Lung (tissue), 12 donors: ENCODE measurements around the gene HOXD13. TPM values are rescaled to one million over a fixed set of nuclear protein-coding genes. Genes with fewer than 3 reads are reported as not detected.
A peak's percentile ranks its signal among the peaks of the same experiment; 100 is the strongest.

Experiments
- ATAC-seq: fragments of 200-7000 bp; cut with Tn5 transposase; one replicate; pipeline ENCODE4 v1.9.1; 2020; ENCODE audit warnings: moderate number of reproducible peaks; ENCODE audit not compliant: insufficient read depth, low FRiP score
- DNase-seq, 3 donors: peaks; one replicate each; pipeline ENCODE4 v3.0.0-alpha.2; 2013 to 2017
- H3K27ac ChIP-seq, 2 donors: one replicate each; pipeline ENCODE4 v1.5.1; 2013; ENCODE audit warnings: mild to moderate bottlenecking in 2 of 2, moderate library complexity in 2 of 2, control low read depth in 1 of 2, inconsistent platforms in 1 of 2, low read depth in 1 of 2, low read length in 1 of 2
- H3K27me3 ChIP-seq, 3 donors: one replicate each; pipeline ENCODE4 v1.5.1; 2013; ENCODE audit warnings: low read length in 2 of 3; ENCODE audit not compliant: control insufficient read depth in 3 of 3, insufficient read depth in 3 of 3
- H3K36me3 ChIP-seq, 4 donors: one replicate each; pipeline ENCODE4 v1.5.1; 2013; ENCODE audit warnings: low read length in 4 of 4, mild to moderate bottlenecking in 1 of 4, moderate library complexity in 1 of 4; ENCODE audit not compliant: control insufficient read depth in 4 of 4, insufficient read depth in 4 of 4
- H3K4me1 ChIP-seq, 5 donors: one replicate each; pipeline ENCODE4 v1.5.1; 2013; ENCODE audit warnings: low read length in 5 of 5, mild to moderate bottlenecking in 2 of 5, moderate library complexity in 1 of 5; ENCODE audit not compliant: control insufficient read depth in 5 of 5, insufficient read depth in 5 of 5
- H3K4me3 ChIP-seq: one replicate; pipeline ENCODE4 v1.5.1; 2013; ENCODE audit warnings: mild to moderate bottlenecking, control low read depth, moderate library complexity
- H3K9ac ChIP-seq, 2 donors: one replicate each; pipeline ENCODE4 v1.5.1; 2013; ENCODE audit warnings: low read length in 2 of 2, control low read depth in 1 of 2; ENCODE audit not compliant: insufficient read depth in 1 of 2
- H3K9me3 ChIP-seq, 4 donors: one replicate each; pipeline ENCODE4 v1.5.1; 2013; ENCODE audit warnings: low read length in 3 of 4, mild to moderate bottlenecking in 1 of 4, moderate library complexity in 1 of 4; ENCODE audit not compliant: control insufficient read depth in 4 of 4, insufficient read depth in 3 of 4
- WGBS, 2 donors: extraction: QIAGEN DNeasy Blood & Tissue Kit; methylation state at CpG; one replicate each; pipeline ENCODE4 v1.1.7; 2013; 5-methylcytosine and 5-hydroxymethylcytosine counted together
- polyA plus RNA-seq, 2 donors: library from polyadenylated mRNA; stranded (reverse); fragments of 200-250 nt; gene quantifications; one replicate each; pipeline ENCODE4 v1.2.1, GENCODE V29; 2013
- total RNA-seq, 2 donors: library from RNA; depleted of rRNA in 1 of 2; stranded (reverse); fragments of >200 nt in 1 of 2; gene quantifications; one replicate each; pipeline ENCODE4 v1.2.1, GENCODE V29; 2014 to 2021
- TF ChIP-seq, protein P1 (sequence below): IDR thresholded peaks from 2 replicates; pipeline ENCODE4 v1.5.1; 2012; ENCODE audit warnings: mild to moderate bottlenecking; ENCODE audit errors: control extremely low read depth, extremely low read depth
- donor health status: control.
- donor health status: control.
- donor health status: Bipolar disorder and iron deficiency.
- donor health status: healthy.
- donor health status: DM: yes; HTN: yes; CAD: no.

The HOXD13 gene
- total and polyA plus RNA-seq, 4 donors = not detected

DNA sequence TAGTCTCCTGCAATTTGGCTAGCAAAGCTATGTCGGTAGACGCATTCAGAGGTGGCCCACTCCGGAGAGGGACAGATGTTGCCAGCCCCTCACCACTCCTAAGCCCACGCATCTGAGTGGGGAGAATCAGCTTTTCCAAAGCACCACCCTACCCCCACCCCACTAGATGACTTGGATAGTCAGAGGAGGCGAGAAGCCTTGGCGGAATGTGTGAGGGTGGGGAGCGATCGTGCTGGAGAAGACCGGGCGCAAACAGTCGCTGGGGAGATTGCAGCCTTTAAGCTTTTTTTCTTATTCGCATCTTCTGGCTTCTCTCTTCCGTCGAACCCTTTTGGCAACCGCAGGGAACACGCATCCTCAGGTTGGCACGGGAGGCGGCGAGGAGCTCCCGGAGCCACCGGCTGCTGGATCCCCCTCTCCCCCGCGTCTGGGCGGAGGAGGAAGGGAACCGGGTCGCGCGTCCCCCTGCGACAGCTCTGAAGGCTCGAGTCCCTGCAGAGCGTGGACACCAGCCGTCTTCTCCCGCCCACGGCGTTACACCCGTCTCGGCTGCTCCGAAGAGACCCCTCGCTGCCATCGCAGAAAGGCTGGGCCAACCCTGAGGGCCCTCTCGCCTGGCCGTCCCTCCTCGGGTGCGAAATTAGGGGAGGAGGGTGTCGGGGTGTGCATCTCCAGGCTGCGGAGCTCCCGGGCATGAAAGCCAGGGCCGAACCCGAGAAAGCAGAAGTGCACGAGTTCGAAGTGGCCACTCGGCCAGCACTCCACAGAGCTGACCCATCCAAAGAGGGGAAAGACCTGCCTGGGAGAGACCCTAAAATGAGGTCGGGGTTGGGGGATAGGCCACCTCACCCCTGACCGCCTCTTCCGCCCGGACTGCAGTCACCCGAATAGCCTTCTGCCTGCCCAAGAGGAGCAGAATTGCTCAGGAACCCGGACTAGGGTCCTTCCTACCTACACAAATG is 20.9 kb upstream of the HOXD13 start:
- TF ChIP-seq, protein P1, sequence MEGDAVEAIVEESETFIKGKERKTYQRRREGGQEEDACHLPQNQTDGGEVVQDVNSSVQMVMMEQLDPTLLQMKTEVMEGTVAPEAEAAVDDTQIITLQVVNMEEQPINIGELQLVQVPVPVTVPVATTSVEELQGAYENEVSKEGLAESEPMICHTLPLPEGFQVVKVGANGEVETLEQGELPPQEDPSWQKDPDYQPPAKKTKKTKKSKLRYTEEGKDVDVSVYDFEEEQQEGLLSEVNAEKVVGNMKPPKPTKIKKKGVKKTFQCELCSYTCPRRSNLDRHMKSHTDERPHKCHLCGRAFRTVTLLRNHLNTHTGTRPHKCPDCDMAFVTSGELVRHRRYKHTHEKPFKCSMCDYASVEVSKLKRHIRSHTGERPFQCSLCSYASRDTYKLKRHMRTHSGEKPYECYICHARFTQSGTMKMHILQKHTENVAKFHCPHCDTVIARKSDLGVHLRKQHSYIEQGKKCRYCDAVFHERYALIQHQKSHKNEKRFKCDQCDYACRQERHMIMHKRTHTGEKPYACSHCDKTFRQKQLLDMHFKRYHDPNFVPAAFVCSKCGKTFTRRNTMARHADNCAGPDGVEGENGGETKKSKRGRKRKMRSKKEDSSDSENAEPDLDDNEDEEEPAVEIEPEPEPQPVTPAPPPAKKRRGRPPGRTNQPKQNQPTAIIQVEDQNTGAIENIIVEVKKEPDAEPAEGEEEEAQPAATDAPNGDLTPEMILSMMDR = no peak
- Histone ChIP-seq H3K36me3 (no peaks in the 10 kb centered on the region), H3K4me3 (no peak overlapping the region), H3K4me1 (peaks cover 0 to 22% (median 0%) of the 10 kb centered on the region in 5 donors), H3K9ac (no peak overlapping the region), H3K9me3 (peaks cover 0 to 28% (median 0%) of the 10 kb centered on the region in 4 donors), H3K27me3 (peaks cover 27 to 100% (median 94%) of the 10 kb centered on the region in 3 donors), H3K27ac (no peak overlapping the region)
- WGBS, 2 donors = 9% methylated on average over 52 to 58 of the region's 58 CpGs
- DNase-seq (no peak), ATAC-seq (no peak)

DNA sequence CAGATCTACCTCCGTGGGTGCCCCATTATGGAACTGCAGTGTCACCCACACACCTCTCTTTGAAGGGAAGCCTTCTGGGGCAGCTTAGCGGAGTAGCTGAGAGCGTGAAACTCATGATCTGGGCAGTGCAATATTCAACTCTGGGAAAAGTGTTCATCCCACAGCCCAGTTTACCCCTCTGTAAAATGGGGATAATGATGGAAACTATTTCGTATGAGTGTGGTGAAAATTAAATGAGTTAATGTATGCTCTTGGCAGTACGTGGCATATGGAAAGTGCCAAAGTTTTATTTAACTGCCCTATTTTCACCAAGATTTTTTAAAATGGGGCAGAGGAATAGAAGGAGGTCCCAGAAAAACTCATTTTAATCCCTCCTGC is 20.2 kb upstream of the HOXD13 start:
- H3K9ac ChIP-seq = no peak overlapping the region
- TF ChIP-seq, protein P1 = no peak
- ATAC-seq (no peak), DNase-seq (no peak)
- no peak overlapping the region for H3K27ac ChIP-seq
- H3K9me3 ChIP-seq = peaks cover 0 to 26% (median 0%) of the 10 kb centered on the region in 4 donors
- peaks cover 0 to 17% (median 0%) of the 10 kb centered on the region in 5 donors for H3K4me1 ChIP-seq
- no peaks in the 10 kb centered on the region for H3K36me3 ChIP-seq
- no peak overlapping the region for H3K4me3 ChIP-seq
- 27 to 28% methylated on average over 5 of the region's 5 CpGs for WGBS, 2 donors
- peaks cover 25 to 100% (median 95%) of the 10 kb centered on the region in 3 donors for H3K27me3 ChIP-seq

DNA sequence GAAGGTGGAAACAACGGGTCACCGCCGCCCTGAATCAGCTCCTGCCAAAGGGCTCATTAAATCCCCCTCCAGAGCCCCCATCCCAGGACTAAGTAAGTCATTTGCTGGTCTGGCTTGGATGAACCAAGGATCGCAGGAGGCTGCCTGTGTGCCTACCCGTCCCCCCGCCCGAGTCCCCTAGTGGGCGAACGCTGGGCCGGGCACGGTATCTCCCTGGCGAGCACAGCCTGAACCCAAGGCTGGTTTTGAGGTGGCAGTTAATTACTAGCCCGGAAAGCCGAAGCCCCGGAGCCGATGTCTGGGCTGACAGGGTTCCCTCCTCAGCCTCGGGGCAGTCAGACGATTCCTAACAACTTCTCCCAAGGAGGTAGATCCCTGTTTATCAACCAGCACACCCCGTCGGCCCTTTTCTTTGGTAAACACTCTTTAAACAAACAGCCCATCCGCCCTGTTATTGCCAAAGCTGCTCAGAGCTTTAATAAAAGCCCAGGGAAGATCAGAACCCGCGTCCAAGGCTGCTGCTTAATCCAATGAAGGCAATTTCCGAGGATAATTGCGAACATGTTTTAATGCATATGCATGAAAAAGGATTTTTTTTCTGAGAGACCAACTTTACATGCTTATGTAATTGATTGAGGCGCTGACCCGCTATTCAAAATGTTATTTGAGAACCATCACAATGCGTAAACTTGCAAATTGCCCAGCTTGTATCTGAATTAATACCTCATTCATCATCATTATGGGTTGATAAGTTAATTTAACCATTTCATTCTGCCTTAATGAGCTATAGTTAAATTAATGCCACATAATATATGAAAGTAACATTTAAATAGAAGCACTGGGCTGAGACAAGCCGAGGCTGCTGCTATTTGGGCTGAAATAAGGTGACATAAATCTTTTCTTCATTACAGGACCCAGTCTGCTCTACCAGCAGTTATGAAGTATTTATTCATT is 19.3 kb upstream of the HOXD13 start:
- WGBS, 2 donors = 5 to 7% methylated on average over 29 of the region's 29 CpGs
- Histone ChIP-seq H3K4me1 (peaks cover 0 to 7% (median 0%) of the 10 kb centered on the region in 5 donors), H3K36me3 (no peaks in the 10 kb centered on the region), H3K9me3 (peaks cover 0 to 22% (median 0%) of the 10 kb centered on the region in 4 donors), H3K4me3 (no peak overlapping the region), H3K27ac (no peak overlapping the region), H3K27me3 (peaks cover 20 to 99% (median 98%) of the 10 kb centered on the region in 3 donors), H3K9ac (no peak overlapping the region)
- TF ChIP-seq, protein P1 = no peak
- DNase-seq (peak in 1 of 3 donors; percentile 35), ATAC-seq (no peak)
